HCT116 (cell line): ENCODE results near the gene OAS2. TPM values are rescaled to one million over a fixed set of nuclear protein-coding genes. Genes with fewer than 3 reads are reported as not detected.
A peak's percentile ranks its signal among the peaks of the same experiment; 100 is the strongest.

Experiments used
- ATAC-seq: fragments of 200-7000 bp; cut with Tn5 transposase; 2 replicates; pipeline ENCODE4 v1.9.1; 2020; ENCODE audit warnings: mild to moderate bottlenecking, moderate library complexity
- BruUV-seq: library from RNA; stranded (reverse); fragments of 400-500 nt; replicated peaks from 2 replicates; lab custom pipeline; 2021; lab: Mats Ljungman, UMichigan
- CTCF ChIA-PET: fragments of 300-600 bp; sonication (Branson Sonifier 250); formaldehyde crosslinking; loops from one replicate; lab custom pipeline; 2021; ENCODE audit warnings: antibody characterized with exemption; lab: Charles Lee
- POLR2A ChIA-PET: fragments of 300-600, 350-600 bp; sonication (Branson Sonifier 250); formaldehyde crosslinking; loops from one replicate; lab custom pipeline; 2021; ENCODE audit warnings: antibody characterized with exemption; lab: Charles Lee
- RAD21 ChIA-PET, 2 experiments: fragments of 300-600 bp; sonication (Branson Sonifier 250); formaldehyde crosslinking; loops; one replicate each; lab custom pipeline; 2023; ENCODE audit warnings: low total read pairs in 2 of 2; ENCODE audit not compliant: uncharacterized antibody in 2 of 2, unreplicated experiment in 2 of 2, low non-redundant PET in 1 of 2; lab: Charles Lee
- DNase-seq: peaks from one replicate; pipeline ENCODE4 v3.0.0-alpha.2; 2010; ENCODE audit warnings: low read depth, low spot score
- H2AFZ ChIP-seq: fragments of 200-600 bp; shearing (Covaris generic), sonication (generic); 2 replicates; pipeline ENCODE4 v1.6.1; 2017; ENCODE audit warnings: low read depth, mixed run types, mixed read lengths, antibody characterized with exemption, low read length; ENCODE audit not compliant: poor library complexity, severe bottlenecking
- H3K27ac ChIP-seq: 2 replicates; pipeline ENCODE4 v1.5.1; 2012; ENCODE audit warnings: low read depth, low read length
- H3K27me3 ChIP-seq: fragments of 200-600 bp; sonication (generic); 2 replicates; pipeline ENCODE4 v1.6.1; 2016; ENCODE audit warnings: mixed run types, low read length, mixed read lengths; ENCODE audit not compliant: insufficient read depth
- H3K36me3 ChIP-seq, 2 experiments: fragments of 200-500 bp in 1 of 2; fragments of 200-600 bp in 1 of 2; sonication (Bioruptor generic) in 1 of 2; sonication (generic) in 1 of 2; 2 replicates each; pipeline versions ENCODE4 v1.5.1 to v1.6.1; 2014 to 2016; ENCODE audit warnings: low read length in 2 of 2, inconsistent platforms in 1 of 2, mixed read lengths in 1 of 2, mixed run types in 1 of 2; ENCODE audit not compliant: insufficient read depth in 2 of 2, control insufficient read depth in 1 of 2
- H3K4me1 ChIP-seq, 2 experiments: fragments of 200-600 bp in 1 of 2; sonication (generic) in 1 of 2; 2 replicates each; pipeline versions ENCODE4 v1.5.1 to v1.6.1; 2012 to 2017; ENCODE audit warnings: low read length in 2 of 2, inconsistent platforms in 1 of 2, mild to moderate bottlenecking in 1 of 2, mixed read lengths in 1 of 2, mixed run types in 1 of 2, moderate library complexity in 1 of 2; ENCODE audit not compliant: insufficient read depth in 2 of 2, control insufficient read depth in 1 of 2
- H3K4me2 ChIP-seq: fragments of 200-600 bp; sonication (generic); 2 replicates; pipeline ENCODE4 v1.6.1; 2017; ENCODE audit warnings: mixed run types, low read length, mixed read lengths
- H3K4me3 ChIP-seq, 2 experiments: fragments of 200-600 bp in 1 of 2; sonication (generic) in 1 of 2; replicated peaks in 1 of 2; 2 replicates each; pipeline ENCODE4 v1.5.1; 2011 to 2016; ENCODE audit warnings: low read length in 2 of 2, control low read depth in 1 of 2, low read depth in 1 of 2, mild to moderate bottlenecking in 1 of 2, mixed read lengths in 1 of 2, mixed run types in 1 of 2
- H3K79me2 ChIP-seq: fragments of 200-600 bp; sonication (generic); 2 replicates; pipeline ENCODE4 v1.6.1; 2017; ENCODE audit warnings: mild to moderate bottlenecking, mixed run types, low read length, moderate library complexity, mixed read lengths; ENCODE audit not compliant: insufficient read depth
- H3K9ac ChIP-seq: fragments of 200-600 bp; sonication (generic); 2 replicates; pipeline ENCODE4 v1.6.1; 2016; ENCODE audit warnings: low read length, mixed read lengths
- H3K9me2 ChIP-seq: fragments of 200-600 bp; sonication (generic), shearing (Covaris generic); 2 replicates; pipeline ENCODE4 v1.6.1; 2017; ENCODE audit warnings: mixed run types, mild to moderate bottlenecking, moderate library complexity; ENCODE audit not compliant: insufficient read depth
- H3K9me3 ChIP-seq, 2 experiments: fragments of 200-500 bp in 1 of 2; fragments of 200-600 bp in 1 of 2; sonication (Bioruptor generic) in 1 of 2; sonication (generic) in 1 of 2; 2 replicates each; pipeline ENCODE4 v1.6.1; 2014 to 2017; ENCODE audit warnings: low read length in 2 of 2, mixed read lengths in 2 of 2, inconsistent platforms in 1 of 2, low read depth in 1 of 2, mild to moderate bottlenecking in 1 of 2, mixed run types in 1 of 2, moderate library complexity in 1 of 2; ENCODE audit not compliant: control insufficient read depth in 1 of 2, insufficient read depth in 1 of 2
- H4K20me1 ChIP-seq: fragments of 200-600 bp; sonication (generic), shearing (Covaris generic); 2 replicates; pipeline ENCODE4 v1.6.1; 2017; ENCODE audit warnings: mixed run types, mild to moderate bottlenecking, moderate library complexity; ENCODE audit not compliant: insufficient read depth
- CBX3 ChIP-seq: IDR thresholded peaks from 2 replicates; pipeline ENCODE4 v1.6.1; 2012; ENCODE audit warnings: low read depth
- CEBPB ChIP-seq: IDR thresholded peaks from 2 replicates; pipeline ENCODE4 v1.6.1; 2012; ENCODE audit warnings: low read depth
- ELF1 ChIP-seq: IDR thresholded peaks from 2 replicates; pipeline ENCODE4 v1.6.1; 2012; ENCODE audit warnings: low read depth, borderline replicate concordance
- EZH2 ChIP-seq: fragments of 200-600 bp; sonication (generic); IDR thresholded peaks from 2 replicates; pipeline ENCODE4 v1.6.1; 2017; ENCODE audit warnings: antibody characterized with exemption, mixed run types
- EZH2phosphoT487 ChIP-seq: fragments of 200-600 bp; IDR thresholded peaks from 2 replicates; pipeline ENCODE4 v1.6.1; 2018; ENCODE audit warnings: antibody characterized with exemption, borderline replicate concordance
- POLR2AphosphoS5 ChIP-seq: IDR thresholded peaks from 2 replicates; pipeline ENCODE4 v1.6.1; 2011; ENCODE audit warnings: mild to moderate bottlenecking, low read depth, low read length, moderate library complexity
- RAD21 ChIP-seq: IDR thresholded peaks from 2 replicates; pipeline ENCODE4 v1.6.1; 2012; ENCODE audit warnings: low read depth, mild to moderate bottlenecking
- SIN3A ChIP-seq: IDR thresholded peaks from 2 replicates; pipeline ENCODE4 v1.6.1; 2012; ENCODE audit warnings: low read depth
- SP1 ChIP-seq: IDR thresholded peaks from 2 replicates; pipeline ENCODE4 v1.6.1; 2012; ENCODE audit warnings: low read depth
- SRF ChIP-seq: IDR thresholded peaks from 2 replicates; pipeline ENCODE4 v1.6.1; 2012; ENCODE audit warnings: low read depth
- TCF7L2 ChIP-seq: IDR thresholded peaks from 2 replicates; pipeline ENCODE4 v1.7.0; 2011; ENCODE audit warnings: borderline replicate concordance, inconsistent platforms; ENCODE audit not compliant: insufficient read depth, insufficient read length; ENCODE audit errors: extremely low read depth
- YY1 ChIP-seq: IDR thresholded peaks from 2 replicates; pipeline ENCODE4 v1.6.1; 2011; ENCODE audit warnings: low read length, low read depth, moderate library complexity, mild to moderate bottlenecking; ENCODE audit not compliant: insufficient replicate concordance; ENCODE audit errors: extremely low read depth
- ZFX ChIP-seq: fragments of 450-650 bp; IDR thresholded peaks from 2 replicates; pipeline ENCODE4 v1.6.1; 2017
- ZNF274 ChIP-seq: fragments of 200-500 bp; sonication (Bioruptor generic); IDR thresholded peaks from 2 replicates; pipeline ENCODE4 v1.6.1; 2014; ENCODE audit warnings: mild to moderate bottlenecking, low read depth, low read length, inconsistent platforms
- intact Hi-C: fragments of 100-400 bp; cut with micrococcal nuclease; formaldehyde crosslinking; loops from 2 replicates; pipeline ENCODE4 v1.10.0; 2022
- total RNA-seq: library from RNA; stranded (reverse); gene quantifications from one replicate; pipeline ENCODE4 v1.2.1, GENCODE V29; 2021; ENCODE audit not compliant: unreplicated experiment
- TF ChIP-seq, protein P1 (sequence below), 3 experiments: fragments of 200-600 bp in 1 of 3; sonication (generic) in 1 of 3; IDR thresholded peaks in 2 of 3; conservative IDR thresholded peaks in 1 of 3; 2 replicates each; pipeline ENCODE4 v1.5.1; 2012 to 2017; ENCODE audit warnings: low read depth in 2 of 3, low read length in 2 of 3, antibody characterized with exemption in 1 of 3, borderline replicate concordance in 1 of 3, control low read depth in 1 of 3, mild to moderate bottlenecking in 1 of 3, mixed read lengths in 1 of 3, mixed run types in 1 of 3, moderate library complexity in 1 of 3; ENCODE audit not compliant: insufficient read depth in 1 of 3
- TF ChIP-seq, protein P2 (sequence below): IDR thresholded peaks from 2 replicates; pipeline ENCODE4 v1.6.1; 2012
- TF ChIP-seq, protein P3 (sequence below): IDR thresholded peaks from 2 replicates; pipeline ENCODE4 v1.6.1; 2012
- TF ChIP-seq, protein P4 (sequence below): IDR thresholded peaks from 2 replicates; pipeline ENCODE4 v1.6.1; 2011; ENCODE audit warnings: mild to moderate bottlenecking, low read length, moderate library complexity; ENCODE audit not compliant: insufficient replicate concordance; ENCODE audit errors: extremely low read depth

Gene OAS2
- total RNA-seq, 1 experiment from 2014 or later = 0.30 TPM

DNA sequence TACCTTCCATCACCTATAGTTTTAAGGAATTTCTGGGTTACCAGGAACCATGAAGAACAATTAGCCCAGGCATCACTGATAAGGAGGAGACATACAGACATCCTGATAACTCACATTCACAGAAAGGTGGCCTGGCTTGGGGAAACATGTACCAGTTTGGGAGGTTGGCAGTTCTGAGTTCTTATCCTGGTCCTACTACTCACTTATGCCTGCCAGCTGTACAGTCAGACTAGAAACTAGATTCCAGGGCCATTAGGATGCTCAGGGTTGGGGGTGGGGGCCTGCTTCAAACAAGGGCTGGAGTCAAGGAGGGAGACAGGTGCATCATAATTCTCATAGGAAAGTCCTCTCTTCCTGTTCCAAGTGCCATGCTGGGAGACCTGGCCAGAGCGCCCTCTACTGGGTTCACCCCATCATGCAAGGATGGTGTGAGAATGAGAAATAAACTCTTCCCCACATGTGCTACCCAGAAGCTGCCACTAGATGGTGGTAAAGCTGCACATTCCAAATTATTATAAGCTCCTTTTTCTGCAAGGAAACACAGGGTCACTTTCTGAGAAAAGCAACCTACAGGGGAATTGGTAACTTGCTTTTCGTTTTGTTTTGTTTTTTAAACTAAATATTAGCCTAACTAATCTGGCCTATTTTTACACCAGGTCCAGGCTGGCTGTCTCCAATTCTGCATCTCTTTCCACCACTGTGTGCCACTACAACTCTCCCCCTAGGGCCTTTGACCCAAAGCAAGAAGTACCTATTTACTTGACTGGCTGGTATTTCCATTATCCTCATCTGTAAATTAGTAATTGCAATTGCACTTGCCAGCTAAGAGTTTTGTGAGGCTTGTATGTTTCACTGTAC is 14.5 kb downstream of the OAS2 start:
- H3K9me2 ChIP-seq = no peaks in the 10 kb centered on the region
- DNase-seq = peak; percentile 61
- ChIA-PET CTCF (interaction anchor here (0.6 to 2.2 kb wide), 38 partner anchors 9 to 870 kb away, joined by 3 to 37 read pairs (median 5); partner anchors contain the start of genes CFAP73, DDX54, OAS2 and OAS3), POLR2A (no interaction called here), RAD21 (interaction anchor here (0.6 to 1.0 kb wide), 5 partner anchors 10 to 169 kb away, joined by 3 to 5 read pairs (median 4); partner anchors contain the start of gene CFAP73 (in 1 of the 2))
- H3K27me3 ChIP-seq = no peaks in the 10 kb centered on the region
- intact Hi-C loops = loop anchor here (1.0 kb wide), 4 partner anchors 39 to 182 kb away; no protein-coding TSS in a partner anchor
- H3K4me2 ChIP-seq = no peak overlapping the region
- H4K20me1 ChIP-seq = no peaks in the 10 kb centered on the region
- H3K36me3 ChIP-seq = no peaks in the 10 kb centered on the region
- peak; percentile 92 for TF ChIP-seq RAD21
- TF ChIP-seq EZH2phosphoT487 = no peak
- no peak for TF ChIP-seq CEBPB
- TF ChIP-seq ZFX = no peak
- no peak for TF ChIP-seq ELF1
- no peak for TF ChIP-seq TCF7L2
- TF ChIP-seq, protein P1, sequence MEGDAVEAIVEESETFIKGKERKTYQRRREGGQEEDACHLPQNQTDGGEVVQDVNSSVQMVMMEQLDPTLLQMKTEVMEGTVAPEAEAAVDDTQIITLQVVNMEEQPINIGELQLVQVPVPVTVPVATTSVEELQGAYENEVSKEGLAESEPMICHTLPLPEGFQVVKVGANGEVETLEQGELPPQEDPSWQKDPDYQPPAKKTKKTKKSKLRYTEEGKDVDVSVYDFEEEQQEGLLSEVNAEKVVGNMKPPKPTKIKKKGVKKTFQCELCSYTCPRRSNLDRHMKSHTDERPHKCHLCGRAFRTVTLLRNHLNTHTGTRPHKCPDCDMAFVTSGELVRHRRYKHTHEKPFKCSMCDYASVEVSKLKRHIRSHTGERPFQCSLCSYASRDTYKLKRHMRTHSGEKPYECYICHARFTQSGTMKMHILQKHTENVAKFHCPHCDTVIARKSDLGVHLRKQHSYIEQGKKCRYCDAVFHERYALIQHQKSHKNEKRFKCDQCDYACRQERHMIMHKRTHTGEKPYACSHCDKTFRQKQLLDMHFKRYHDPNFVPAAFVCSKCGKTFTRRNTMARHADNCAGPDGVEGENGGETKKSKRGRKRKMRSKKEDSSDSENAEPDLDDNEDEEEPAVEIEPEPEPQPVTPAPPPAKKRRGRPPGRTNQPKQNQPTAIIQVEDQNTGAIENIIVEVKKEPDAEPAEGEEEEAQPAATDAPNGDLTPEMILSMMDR (IDR thresholded peaks at IDR 0.05 in 2 of 3, conservative IDR thresholded peaks at IDR 0.05 in 1 of 3; ENCODE audit: borderline replicate concordance in 1 of 3, insufficient read depth in 1 of 3, low read depth in 2 of 3, low read length in 2 of 3) = peak; percentile 99 to 100 (median 99)
- no peak for TF ChIP-seq SP1
- no peak for TF ChIP-seq EZH2
- TF ChIP-seq, protein P2, sequence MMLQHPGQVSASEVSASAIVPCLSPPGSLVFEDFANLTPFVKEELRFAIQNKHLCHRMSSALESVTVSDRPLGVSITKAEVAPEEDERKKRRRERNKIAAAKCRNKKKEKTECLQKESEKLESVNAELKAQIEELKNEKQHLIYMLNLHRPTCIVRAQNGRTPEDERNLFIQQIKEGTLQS = no peak
- TF ChIP-seq, protein P3, sequence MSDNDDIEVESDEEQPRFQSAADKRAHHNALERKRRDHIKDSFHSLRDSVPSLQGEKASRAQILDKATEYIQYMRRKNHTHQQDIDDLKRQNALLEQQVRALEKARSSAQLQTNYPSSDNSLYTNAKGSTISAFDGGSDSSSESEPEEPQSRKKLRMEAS = 0 out of 2 replicates have a peak, but pooled peaks have one; percentile 35
- TF ChIP-seq CBX3 = peak; percentile 93
- no peak for TF ChIP-seq ZNF274
- TF ChIP-seq, protein P4, sequence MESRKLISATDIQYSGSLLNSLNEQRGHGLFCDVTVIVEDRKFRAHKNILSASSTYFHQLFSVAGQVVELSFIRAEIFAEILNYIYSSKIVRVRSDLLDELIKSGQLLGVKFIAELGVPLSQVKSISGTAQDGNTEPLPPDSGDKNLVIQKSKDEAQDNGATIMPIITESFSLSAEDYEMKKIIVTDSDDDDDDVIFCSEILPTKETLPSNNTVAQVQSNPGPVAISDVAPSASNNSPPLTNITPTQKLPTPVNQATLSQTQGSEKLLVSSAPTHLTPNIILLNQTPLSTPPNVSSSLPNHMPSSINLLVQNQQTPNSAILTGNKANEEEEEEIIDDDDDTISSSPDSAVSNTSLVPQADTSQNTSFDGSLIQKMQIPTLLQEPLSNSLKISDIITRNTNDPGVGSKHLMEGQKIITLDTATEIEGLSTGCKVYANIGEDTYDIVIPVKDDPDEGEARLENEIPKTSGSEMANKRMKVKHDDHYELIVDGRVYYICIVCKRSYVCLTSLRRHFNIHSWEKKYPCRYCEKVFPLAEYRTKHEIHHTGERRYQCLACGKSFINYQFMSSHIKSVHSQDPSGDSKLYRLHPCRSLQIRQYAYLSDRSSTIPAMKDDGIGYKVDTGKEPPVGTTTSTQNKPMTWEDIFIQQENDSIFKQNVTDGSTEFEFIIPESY = no peak
- TF ChIP-seq POLR2AphosphoS5 = no peak
- peak; percentile 12 for TF ChIP-seq YY1
- no peak for TF ChIP-seq SRF
- TF ChIP-seq SIN3A = no peak
- peak; percentile 90 for ATAC-seq
- H3K9me3 ChIP-seq = no peaks in the 10 kb centered on the region
- H3K4me1 ChIP-seq = no peaks in the 10 kb centered on the region
- no TSS peak for BruUV-seq
- H3K79me2 ChIP-seq = no peaks in the 10 kb centered on the region
- no peak overlapping the region for H3K4me3 ChIP-seq
- H3K9ac ChIP-seq = no peak overlapping the region
- H3K27ac ChIP-seq = no peak overlapping the region
- H2AFZ ChIP-seq = no peak overlapping the region
